Measurements from ENCODE around the gene CHPT1.

The CHPT1 gene

DNA sequence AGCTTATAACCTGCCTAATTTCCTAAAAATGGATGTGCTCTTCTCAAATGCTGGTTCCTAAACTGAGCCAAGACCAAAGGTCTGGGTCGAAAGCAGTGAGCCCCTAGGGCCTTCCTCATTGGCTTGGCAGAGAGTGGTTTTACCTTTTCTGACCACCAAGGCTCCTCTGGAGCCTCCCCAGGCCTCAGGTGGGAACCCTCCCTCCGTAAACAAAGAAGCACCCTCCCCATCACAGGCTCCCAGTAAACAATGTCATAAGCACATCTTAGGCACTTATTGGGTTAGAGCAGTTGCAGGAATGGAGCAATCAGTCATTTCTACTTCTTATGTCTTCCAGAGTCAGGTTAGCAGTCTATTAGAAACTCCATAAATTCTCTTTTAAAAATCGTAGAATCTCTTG is 6.0 kb downstream of the CHPT1 start:
- TF ChIP-seq MYC (IDR thresholded peaks at IDR 0.05; ENCODE audit: low read depth, low read length) (no peak), POLR2A (IDR thresholded peaks at IDR 0.05; ENCODE audit: extremely low read depth, insufficient read length) (no peak)
- TF ChIP-seq, protein P1, sequence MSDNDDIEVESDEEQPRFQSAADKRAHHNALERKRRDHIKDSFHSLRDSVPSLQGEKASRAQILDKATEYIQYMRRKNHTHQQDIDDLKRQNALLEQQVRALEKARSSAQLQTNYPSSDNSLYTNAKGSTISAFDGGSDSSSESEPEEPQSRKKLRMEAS (IDR thresholded peaks at IDR 0.05; ENCODE audit: low read depth, low read length) = no peak
- TF ChIP-seq, protein P2, sequence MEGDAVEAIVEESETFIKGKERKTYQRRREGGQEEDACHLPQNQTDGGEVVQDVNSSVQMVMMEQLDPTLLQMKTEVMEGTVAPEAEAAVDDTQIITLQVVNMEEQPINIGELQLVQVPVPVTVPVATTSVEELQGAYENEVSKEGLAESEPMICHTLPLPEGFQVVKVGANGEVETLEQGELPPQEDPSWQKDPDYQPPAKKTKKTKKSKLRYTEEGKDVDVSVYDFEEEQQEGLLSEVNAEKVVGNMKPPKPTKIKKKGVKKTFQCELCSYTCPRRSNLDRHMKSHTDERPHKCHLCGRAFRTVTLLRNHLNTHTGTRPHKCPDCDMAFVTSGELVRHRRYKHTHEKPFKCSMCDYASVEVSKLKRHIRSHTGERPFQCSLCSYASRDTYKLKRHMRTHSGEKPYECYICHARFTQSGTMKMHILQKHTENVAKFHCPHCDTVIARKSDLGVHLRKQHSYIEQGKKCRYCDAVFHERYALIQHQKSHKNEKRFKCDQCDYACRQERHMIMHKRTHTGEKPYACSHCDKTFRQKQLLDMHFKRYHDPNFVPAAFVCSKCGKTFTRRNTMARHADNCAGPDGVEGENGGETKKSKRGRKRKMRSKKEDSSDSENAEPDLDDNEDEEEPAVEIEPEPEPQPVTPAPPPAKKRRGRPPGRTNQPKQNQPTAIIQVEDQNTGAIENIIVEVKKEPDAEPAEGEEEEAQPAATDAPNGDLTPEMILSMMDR (IDR thresholded peaks at IDR 0.05; ENCODE audit: low read depth, low read length) = no peak
- DNase-seq (ENCODE audit: low read depth) = no peak
- no peak overlapping the region for H3K4me3 ChIP-seq (ENCODE audit: low read depth, low read length)

DNA sequence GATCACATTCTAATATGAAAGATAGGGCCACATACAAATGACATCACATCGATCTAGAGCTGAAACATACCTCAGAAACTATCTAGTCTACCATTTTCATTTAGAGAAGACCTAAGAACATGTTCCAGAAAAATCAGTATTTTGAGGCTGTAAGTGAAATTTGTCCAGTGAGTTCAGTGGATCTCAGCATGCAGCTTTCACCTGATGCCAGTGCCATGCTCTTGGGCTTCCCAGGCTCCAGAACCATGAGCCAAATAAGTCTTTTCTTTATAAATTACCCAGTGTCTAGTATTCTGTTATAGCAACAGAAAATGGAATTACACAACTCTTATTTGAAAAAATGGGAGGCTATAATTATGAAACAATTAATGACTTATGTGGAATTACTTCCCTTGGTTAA is 9.0 kb downstream of the CHPT1 start:
- TF ChIP-seq POLR2A (IDR thresholded peaks at IDR 0.05; ENCODE audit: extremely low read depth, insufficient read length) = no peak
- TF ChIP-seq MYC (IDR thresholded peaks at IDR 0.05; ENCODE audit: low read depth, low read length) = no peak
- TF ChIP-seq, protein P2 (IDR thresholded peaks at IDR 0.05; ENCODE audit: low read depth, low read length) = no peak
- TF ChIP-seq, protein P1 (IDR thresholded peaks at IDR 0.05; ENCODE audit: low read depth, low read length) = no peak
- no peak overlapping the region for H3K4me3 ChIP-seq (ENCODE audit: low read depth, low read length)
- no peak for DNase-seq (ENCODE audit: low read depth)

DNA sequence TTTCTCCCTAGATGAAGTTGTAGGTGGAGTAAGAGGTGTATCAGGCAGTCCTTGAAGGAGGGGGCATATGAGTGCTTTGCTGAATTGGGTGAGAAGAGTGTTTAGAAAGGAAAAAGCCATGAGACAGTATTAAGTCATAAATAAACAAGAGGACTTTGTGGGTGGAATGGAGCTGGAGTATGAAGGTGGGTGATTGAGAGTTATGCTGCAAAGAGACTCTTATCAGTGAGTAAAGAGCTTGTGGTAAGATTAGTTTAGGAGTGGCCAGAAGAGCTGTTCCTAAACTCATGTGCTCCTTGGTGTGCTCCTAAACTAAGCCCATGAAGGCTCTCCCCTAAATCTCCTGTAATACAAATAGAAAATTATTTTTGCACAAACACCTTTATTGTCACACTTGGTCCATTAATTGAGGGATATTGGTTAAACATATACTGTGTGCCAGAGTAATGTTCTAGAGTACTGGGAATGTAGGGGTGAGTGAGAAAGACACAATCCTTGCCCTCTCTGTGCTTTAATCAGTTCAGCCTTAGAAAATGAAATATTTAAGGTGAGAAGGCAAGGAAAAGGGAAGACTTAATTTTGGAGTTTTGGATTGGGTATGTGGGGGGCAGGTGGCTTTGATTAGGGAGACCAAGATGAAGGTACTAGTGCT is 9.8 kb downstream of the CHPT1 start:
- no peak overlapping the region for H3K4me3 ChIP-seq (ENCODE audit: low read depth, low read length)
- TF ChIP-seq, protein P2 (IDR thresholded peaks at IDR 0.05; ENCODE audit: low read depth, low read length) = no peak
- TF ChIP-seq POLR2A (IDR thresholded peaks at IDR 0.05; ENCODE audit: extremely low read depth, insufficient read length) (no peak), MYC (IDR thresholded peaks at IDR 0.05; ENCODE audit: low read depth, low read length) (no peak)
- TF ChIP-seq, protein P1 (IDR thresholded peaks at IDR 0.05; ENCODE audit: low read depth, low read length) = no peak
- DNase-seq (ENCODE audit: low read depth) = no peak

DNA sequence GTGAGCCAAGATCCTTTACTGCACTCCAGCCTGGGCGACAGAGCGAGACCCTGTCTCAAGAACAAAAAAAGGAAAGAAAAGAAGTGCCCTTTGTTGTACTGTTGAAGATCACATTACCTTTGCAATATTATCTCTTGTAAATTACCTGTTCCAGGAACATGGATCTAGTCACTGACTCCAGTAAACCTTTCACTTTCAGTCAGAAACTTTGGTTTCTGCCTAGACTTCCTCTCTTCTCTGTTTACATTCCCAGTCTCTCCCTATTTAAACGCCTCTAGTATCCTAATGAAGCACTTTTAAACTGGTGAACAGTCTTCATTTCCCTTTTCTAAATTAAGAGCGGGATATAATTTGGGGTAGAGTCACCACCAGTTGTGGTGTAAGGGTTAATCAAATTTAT is 12.8 kb downstream of the CHPT1 start:
- H3K4me3 ChIP-seq (ENCODE audit: low read depth, low read length) = no peak overlapping the region

DNA sequence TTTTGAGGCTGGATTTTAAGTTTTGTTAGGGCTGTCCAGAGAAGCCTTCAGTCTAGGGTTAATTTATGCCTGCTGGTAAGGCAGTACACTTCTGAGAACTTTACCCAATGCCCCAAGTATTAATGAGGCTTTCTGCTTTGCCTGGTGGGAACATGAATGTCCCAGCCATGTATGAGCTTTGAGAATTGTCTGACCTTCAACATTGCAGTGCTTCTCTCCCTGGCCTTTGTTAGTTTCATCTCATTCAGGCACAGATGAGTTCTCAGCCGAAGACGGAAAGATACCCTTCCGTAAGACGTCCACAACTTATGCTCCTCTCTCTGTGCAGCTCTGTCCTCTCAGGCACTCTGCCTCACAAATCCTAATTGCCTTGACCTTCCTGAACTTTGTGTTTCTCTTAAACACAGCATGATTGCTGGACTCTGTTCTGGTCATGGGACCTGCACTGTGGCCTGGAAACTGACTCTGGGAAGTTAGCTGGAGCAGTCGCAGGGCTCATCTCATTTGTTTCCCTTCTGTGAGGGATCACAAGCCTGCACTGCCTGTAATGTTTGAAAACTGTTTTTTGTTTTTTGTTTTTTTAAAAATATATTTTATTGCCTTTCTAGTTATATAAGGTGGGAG is 15.7 kb downstream of the CHPT1 start:
- TF ChIP-seq MYC (IDR thresholded peaks at IDR 0.05; ENCODE audit: low read depth, low read length) (no peak), POLR2A (IDR thresholded peaks at IDR 0.05; ENCODE audit: extremely low read depth, insufficient read length) (no peak)
- TF ChIP-seq, protein P2 (IDR thresholded peaks at IDR 0.05; ENCODE audit: low read depth, low read length) = no peak
- TF ChIP-seq, protein P1 (IDR thresholded peaks at IDR 0.05; ENCODE audit: low read depth, low read length) = no peak
- no peak overlapping the region for H3K4me3 ChIP-seq (ENCODE audit: low read depth, low read length)
- no peak for DNase-seq (ENCODE audit: low read depth)

More for the DNA sequence above, 12.8 kb downstream of the CHPT1 start:
- TF ChIP-seq, protein P1 (IDR thresholded peaks at IDR 0.05; ENCODE audit: low read depth, low read length) = no peak
- TF ChIP-seq, protein P2 (IDR thresholded peaks at IDR 0.05; ENCODE audit: low read depth, low read length) = no peak
- TF ChIP-seq POLR2A (IDR thresholded peaks at IDR 0.05; ENCODE audit: extremely low read depth, insufficient read length) (no peak), MYC (IDR thresholded peaks at IDR 0.05; ENCODE audit: low read depth, low read length) (no peak)
- no peak for DNase-seq (ENCODE audit: low read depth)

Data from NB4 (cell line).